HepG2 (cell line): ENCODE data around the gene BCL2. TPM values are rescaled to one million over a fixed set of nuclear protein-coding genes. Genes with fewer than 3 reads are reported as not detected.

Experiments used
- BRD4 ChIP-seq: sonication (generic); formaldehyde crosslinking; IDR thresholded peaks from 2 replicates; pipeline ENCODE4 v1.4.0; 2020; ENCODE audit warnings: missing genetic modification reagents
- CENPX ChIP-seq: sonication (generic); formaldehyde crosslinking; IDR thresholded peaks from 2 replicates; pipeline ENCODE4 v1.9.0; 2021; ENCODE audit warnings: mild to moderate bottlenecking, missing genetic modification reagents, moderate library complexity
- DNMT3B ChIP-seq: conservative IDR thresholded peaks from 2 replicates; pipeline ENCODE4 v1.6.1; 2016; ENCODE audit warnings: missing biosample characterization, control low read depth
- FOXA1 ChIP-seq, 2 experiments: fragments of 450-650 bp in 1 of 2; sonication (generic) in 1 of 2; formaldehyde crosslinking in 1 of 2; IDR thresholded peaks; 2 replicates each; pipeline versions ENCODE4 v1.4.0 to v1.6.1; 2016 to 2020; ENCODE audit warnings: missing genetic modification reagents in 1 of 2
- FOXK2 ChIP-seq: fragments of 450-650 bp; IDR thresholded peaks from 2 replicates; pipeline ENCODE4 v1.6.1; 2016
- HNRNPL ChIP-seq: fragments of 200-400 bp; formaldehyde crosslinking; IDR thresholded peaks from 2 replicates; pipeline ENCODE4 v1.6.1; 2017; ENCODE audit warnings: mild to moderate bottlenecking, low read depth, low read length
- NFRKB ChIP-seq: fragments of 450-650 bp; IDR thresholded peaks from 2 replicates; pipeline ENCODE4 v1.6.1; 2017
- PITX1 ChIP-seq: sonication (generic); formaldehyde crosslinking; IDR thresholded peaks from 2 replicates; pipeline ENCODE4 v1.5.1; 2020; ENCODE audit warnings: mild to moderate bottlenecking, missing genetic modification reagents
- TAF15 ChIP-seq: fragments of 200-400 bp; formaldehyde crosslinking; IDR thresholded peaks from one replicate; pipeline ENCODE4 v1.6.1; 2018; ENCODE audit warnings: mild to moderate bottlenecking, low read depth, low read length; ENCODE audit not compliant: poor library complexity, severe bottlenecking
- TBX2 ChIP-seq: sonication (generic); formaldehyde crosslinking; IDR thresholded peaks from 2 replicates; pipeline ENCODE4 v1.5.0; 2020; ENCODE audit warnings: missing genetic modification reagents, mild to moderate bottlenecking, borderline replicate concordance
- ZKSCAN5 ChIP-seq: sonication (generic); formaldehyde crosslinking; IDR thresholded peaks from 2 replicates; pipeline ENCODE4 v1.5.1; 2020; ENCODE audit warnings: mild to moderate bottlenecking, missing genetic modification reagents
- ZNF567 ChIP-seq: sonication (generic); formaldehyde crosslinking; IDR thresholded peaks from 2 replicates; pipeline ENCODE4 v1.8.1; 2023; ENCODE audit warnings: mild to moderate bottlenecking, missing genetic modification reagents, borderline replicate concordance
- ZNF878 ChIP-seq: sonication (generic); formaldehyde crosslinking; IDR thresholded peaks from 2 replicates; pipeline ENCODE4 v1.8.1; 2023; ENCODE audit warnings: mild to moderate bottlenecking, missing genetic modification reagents, moderate library complexity
- polyA plus RNA-seq, 8 experiments: library from polyadenylated mRNA; depleted of rRNA in 3 of 8; stranded (reverse) in 7 of 8; unstranded in 1 of 8; fragments of >200 nt; fragmentation: Illumina TruSeq in 4 of 8; extraction: Trizol in 4 of 8; gene quantifications; 2 replicates each; pipeline versions ENCODE4 v1.2.1 to v1.2.3, GENCODE V29; 2011 to 2016; ENCODE audit warnings: low read depth in 4 of 8, missing spikeins in 1 of 8, mixed read lengths in 1 of 8; ENCODE audit not compliant: insufficient read depth in 1 of 8
- total RNA-seq, 5 experiments: library from RNA; depleted of rRNA; stranded (reverse); fragments of >200 nt; fragmentation: Illumina TruSeq; extraction: Trizol; gene quantifications; 2 replicates each; pipeline ENCODE4 v1.2.3, GENCODE V29; 2016; ENCODE audit warnings: low read depth in 1 of 5
- TF ChIP-seq, protein P1 (sequence below): sonication (generic); formaldehyde crosslinking; IDR thresholded peaks from 2 replicates; pipeline ENCODE4 v1.4.0; 2020; ENCODE audit warnings: missing genetic modification reagents
- TF ChIP-seq, protein P2 (sequence below): sonication (generic); formaldehyde crosslinking; IDR thresholded peaks from 2 replicates; pipeline ENCODE4 v1.4.0; 2020; ENCODE audit warnings: mild to moderate bottlenecking, missing genetic modification reagents
- TF ChIP-seq, protein P3 (sequence below): sonication (generic); formaldehyde crosslinking; IDR thresholded peaks from 2 replicates; pipeline ENCODE4 v1.4.0; 2020; ENCODE audit warnings: mild to moderate bottlenecking, missing genetic modification reagents
- TF ChIP-seq, protein P4 (sequence below): sonication (generic); formaldehyde crosslinking; IDR thresholded peaks from 2 replicates; pipeline ENCODE4 v1.4.0; 2020; ENCODE audit warnings: missing genetic modification reagents

BCL2 gene
- total and polyA plus RNA-seq, 2 of the 13 experiments (the other 11 are each of a cell fraction or from before 2014, with no cell fraction given) = 0.07 to 0.53 TPM

DNA sequence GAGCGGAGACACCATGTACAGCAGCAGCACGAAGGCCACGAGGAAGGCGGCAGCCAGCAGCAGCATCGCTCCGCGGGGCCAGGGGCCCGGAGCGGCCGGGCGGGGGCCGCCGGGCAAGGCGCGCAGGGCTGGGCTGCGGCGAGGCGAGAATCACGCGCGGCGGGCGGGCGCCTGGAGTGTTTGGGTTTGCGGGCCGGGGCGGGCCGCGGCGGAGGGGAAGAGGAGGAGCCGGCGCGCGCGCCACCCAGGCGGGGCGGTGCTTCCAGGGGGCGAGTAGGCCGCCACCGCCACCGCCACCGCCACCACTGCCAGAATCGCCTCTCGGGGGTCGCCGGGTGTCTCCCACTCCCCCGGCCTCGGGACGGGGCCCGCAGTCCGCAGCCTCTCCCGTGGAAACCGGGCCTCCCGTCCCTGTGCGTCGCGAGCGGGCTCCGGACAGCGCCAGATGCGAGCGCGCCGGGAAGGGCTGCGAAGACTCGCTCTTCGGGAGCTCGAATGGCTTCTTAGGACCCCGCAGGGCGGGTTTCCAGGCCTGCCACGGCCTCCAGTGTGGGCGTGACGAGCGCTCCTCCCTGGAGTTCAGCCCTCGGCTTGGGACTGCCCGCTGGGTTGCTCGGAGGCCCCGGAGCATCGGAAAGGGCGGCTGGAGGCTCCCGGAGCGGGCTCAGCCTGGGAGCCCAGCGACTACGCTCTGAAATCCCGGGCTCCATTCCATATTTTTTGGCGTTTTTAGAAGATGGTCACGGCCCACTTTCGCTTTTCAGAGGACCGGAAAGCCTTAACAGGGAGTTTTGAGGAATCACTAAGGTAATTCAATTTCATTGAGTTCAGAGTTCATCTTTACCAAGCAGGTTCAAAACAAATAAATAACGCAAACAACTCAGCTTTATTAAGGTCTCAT, 47.7 kb upstream of the BCL2 start, which contains the start of gene KDSR (continued):
- TF ChIP-seq BRD4 (CRISPR knock-in tag) = no peak
- TF ChIP-seq, protein P1, sequence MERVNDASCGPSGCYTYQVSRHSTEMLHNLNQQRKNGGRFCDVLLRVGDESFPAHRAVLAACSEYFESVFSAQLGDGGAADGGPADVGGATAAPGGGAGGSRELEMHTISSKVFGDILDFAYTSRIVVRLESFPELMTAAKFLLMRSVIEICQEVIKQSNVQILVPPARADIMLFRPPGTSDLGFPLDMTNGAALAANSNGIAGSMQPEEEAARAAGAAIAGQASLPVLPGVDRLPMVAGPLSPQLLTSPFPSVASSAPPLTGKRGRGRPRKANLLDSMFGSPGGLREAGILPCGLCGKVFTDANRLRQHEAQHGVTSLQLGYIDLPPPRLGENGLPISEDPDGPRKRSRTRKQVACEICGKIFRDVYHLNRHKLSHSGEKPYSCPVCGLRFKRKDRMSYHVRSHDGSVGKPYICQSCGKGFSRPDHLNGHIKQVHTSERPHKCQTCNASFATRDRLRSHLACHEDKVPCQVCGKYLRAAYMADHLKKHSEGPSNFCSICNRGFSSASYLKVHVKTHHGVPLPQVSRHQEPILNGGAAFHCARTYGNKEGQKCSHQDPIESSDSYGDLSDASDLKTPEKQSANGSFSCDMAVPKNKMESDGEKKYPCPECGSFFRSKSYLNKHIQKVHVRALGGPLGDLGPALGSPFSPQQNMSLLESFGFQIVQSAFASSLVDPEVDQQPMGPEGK (CRISPR knock-in tag) = peak; percentile 12; the same call in 1 of the 2 replicates
- no peak for TF ChIP-seq FOXA1 (IDR thresholded peaks at IDR 0.05)
- 0 out of 2 replicates have a peak, but pooled peaks have one; percentile 21 for TF ChIP-seq FOXA1 (CRISPR knock-in tag; IDR thresholded peaks at IDR 0.05)
- no peak for TF ChIP-seq ZNF567 (CRISPR knock-in tag)
- TF ChIP-seq TAF15 = peak; percentile 74
- TF ChIP-seq, protein P2, sequence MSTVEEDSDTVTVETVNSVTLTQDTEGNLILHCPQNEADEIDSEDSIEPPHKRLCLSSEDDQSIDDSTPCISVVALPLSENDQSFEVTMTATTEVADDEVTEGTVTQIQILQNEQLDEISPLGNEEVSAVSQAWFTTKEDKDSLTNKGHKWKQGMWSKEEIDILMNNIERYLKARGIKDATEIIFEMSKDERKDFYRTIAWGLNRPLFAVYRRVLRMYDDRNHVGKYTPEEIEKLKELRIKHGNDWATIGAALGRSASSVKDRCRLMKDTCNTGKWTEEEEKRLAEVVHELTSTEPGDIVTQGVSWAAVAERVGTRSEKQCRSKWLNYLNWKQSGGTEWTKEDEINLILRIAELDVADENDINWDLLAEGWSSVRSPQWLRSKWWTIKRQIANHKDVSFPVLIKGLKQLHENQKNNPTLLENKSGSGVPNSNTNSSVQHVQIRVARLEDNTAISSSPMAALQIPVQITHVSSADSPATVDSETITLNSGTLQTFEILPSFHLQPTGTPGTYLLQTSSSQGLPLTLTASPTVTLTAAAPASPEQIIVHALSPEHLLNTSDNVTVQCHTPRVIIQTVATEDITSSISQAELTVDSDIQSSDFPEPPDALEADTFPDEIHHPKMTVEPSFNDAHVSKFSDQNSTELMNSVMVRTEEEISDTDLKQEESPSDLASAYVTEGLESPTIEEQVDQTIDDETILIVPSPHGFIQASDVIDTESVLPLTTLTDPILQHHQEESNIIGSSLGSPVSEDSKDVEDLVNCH (CRISPR knock-in tag) = no peak
- TF ChIP-seq CENPX (CRISPR knock-in tag) = no peak
- no peak for TF ChIP-seq FOXK2
- TF ChIP-seq ZKSCAN5 (CRISPR knock-in tag) = no peak
- TF ChIP-seq, protein P3, sequence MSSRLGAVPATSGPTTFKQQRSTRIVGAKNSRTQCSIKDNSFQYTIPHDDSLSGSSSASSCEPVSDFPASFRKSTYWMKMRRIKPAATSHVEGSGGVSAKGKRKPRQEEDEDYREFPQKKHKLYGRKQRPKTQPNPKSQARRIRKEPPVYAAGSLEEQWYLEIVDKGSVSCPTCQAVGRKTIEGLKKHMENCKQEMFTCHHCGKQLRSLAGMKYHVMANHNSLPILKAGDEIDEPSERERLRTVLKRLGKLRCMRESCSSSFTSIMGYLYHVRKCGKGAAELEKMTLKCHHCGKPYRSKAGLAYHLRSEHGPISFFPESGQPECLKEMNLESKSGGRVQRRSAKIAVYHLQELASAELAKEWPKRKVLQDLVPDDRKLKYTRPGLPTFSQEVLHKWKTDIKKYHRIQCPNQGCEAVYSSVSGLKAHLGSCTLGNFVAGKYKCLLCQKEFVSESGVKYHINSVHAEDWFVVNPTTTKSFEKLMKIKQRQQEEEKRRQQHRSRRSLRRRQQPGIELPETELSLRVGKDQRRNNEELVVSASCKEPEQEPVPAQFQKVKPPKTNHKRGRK (CRISPR knock-in tag) = no peak
- TF ChIP-seq, protein P4, sequence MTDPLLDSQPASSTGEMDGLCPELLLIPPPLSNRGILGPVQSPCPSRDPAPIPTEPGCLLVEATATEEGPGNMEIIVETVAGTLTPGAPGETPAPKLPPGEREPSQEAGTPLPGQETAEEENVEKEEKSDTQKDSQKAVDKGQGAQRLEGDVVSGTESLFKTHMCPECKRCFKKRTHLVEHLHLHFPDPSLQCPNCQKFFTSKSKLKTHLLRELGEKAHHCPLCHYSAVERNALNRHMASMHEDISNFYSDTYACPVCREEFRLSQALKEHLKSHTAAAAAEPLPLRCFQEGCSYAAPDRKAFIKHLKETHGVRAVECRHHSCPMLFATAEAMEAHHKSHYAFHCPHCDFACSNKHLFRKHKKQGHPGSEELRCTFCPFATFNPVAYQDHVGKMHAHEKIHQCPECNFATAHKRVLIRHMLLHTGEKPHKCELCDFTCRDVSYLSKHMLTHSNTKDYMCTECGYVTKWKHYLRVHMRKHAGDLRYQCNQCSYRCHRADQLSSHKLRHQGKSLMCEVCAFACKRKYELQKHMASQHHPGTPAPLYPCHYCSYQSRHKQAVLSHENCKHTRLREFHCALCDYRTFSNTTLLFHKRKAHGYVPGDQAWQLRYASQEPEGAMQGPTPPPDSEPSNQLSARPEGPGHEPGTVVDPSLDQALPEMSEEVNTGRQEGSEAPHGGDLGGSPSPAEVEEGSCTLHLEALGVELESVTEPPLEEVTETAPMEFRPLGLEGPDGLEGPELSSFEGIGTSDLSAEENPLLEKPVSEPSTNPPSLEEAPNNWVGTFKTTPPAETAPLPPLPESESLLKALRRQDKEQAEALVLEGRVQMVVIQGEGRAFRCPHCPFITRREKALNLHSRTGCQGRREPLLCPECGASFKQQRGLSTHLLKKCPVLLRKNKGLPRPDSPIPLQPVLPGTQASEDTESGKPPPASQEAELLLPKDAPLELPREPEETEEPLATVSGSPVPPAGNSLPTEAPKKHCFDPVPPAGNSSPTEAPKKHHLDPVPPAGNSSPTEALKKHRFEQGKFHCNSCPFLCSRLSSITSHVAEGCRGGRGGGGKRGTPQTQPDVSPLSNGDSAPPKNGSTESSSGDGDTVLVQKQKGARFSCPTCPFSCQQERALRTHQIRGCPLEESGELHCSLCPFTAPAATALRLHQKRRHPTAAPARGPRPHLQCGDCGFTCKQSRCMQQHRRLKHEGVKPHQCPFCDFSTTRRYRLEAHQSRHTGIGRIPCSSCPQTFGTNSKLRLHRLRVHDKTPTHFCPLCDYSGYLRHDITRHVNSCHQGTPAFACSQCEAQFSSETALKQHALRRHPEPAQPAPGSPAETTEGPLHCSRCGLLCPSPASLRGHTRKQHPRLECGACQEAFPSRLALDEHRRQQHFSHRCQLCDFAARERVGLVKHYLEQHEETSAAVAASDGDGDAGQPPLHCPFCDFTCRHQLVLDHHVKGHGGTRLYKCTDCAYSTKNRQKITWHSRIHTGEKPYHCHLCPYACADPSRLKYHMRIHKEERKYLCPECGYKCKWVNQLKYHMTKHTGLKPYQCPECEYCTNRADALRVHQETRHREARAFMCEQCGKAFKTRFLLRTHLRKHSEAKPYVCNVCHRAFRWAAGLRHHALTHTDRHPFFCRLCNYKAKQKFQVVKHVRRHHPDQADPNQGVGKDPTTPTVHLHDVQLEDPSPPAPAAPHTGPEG (CRISPR knock-in tag) = 0 out of 2 replicates have a peak, but pooled peaks have one; percentile 50
- peak; percentile 45; the same call in 1 of the 2 replicates for TF ChIP-seq ZNF878 (CRISPR knock-in tag)
- no peak; the same call in 1 of the 2 replicates for TF ChIP-seq DNMT3B
- peak; percentile 83 for TF ChIP-seq PITX1 (CRISPR knock-in tag)
- peak; percentile 75; the same call in 1 of the 2 replicates for TF ChIP-seq HNRNPL
- TF ChIP-seq NFRKB = no peak
- no peak; the same call in none of the 2 replicates for TF ChIP-seq TBX2
